ENCODE measurements around the gene RNF20.
A peak's percentile ranks its signal among the peaks of the same experiment; 100 is the strongest.
"Not testable (repeated sequence)": the region's sequence is repeated elsewhere in the genome, so short reads cannot be mapped to it uniquely, and the experiment has no call there.

RNF20 gene

GRCh38 chr9:101533334-101534204 lies at the start of gene RNF20:
Gene RNF20, plus strand, starts transcription at chr9:101533853. Its CDS starts 1,571 bp downstream, at chr9:101535424.
- peak; percentile 98 for DNase-seq

GRCh38 chr9:101484046-101484445 lies 49.6 kb upstream of the RNF20 start:
- DNase-seq, result no peak

GRCh38 chr9:101485924-101486692 lies 47.5 kb upstream of the RNF20 start:
- DNase-seq, result peak; percentile 49

GRCh38 chr9:101486693-101487442 lies 46.8 kb upstream of the RNF20 start:
- peak; percentile 69 for DNase-seq

GRCh38 chr9:101487443-101487840 lies 46.2 kb upstream of the RNF20 start:
- DNase-seq, result no peak

GRCh38 chr9:101495810-101496209 lies 37.8 kb upstream of the RNF20 start:
- DNase-seq, result no peak

- no peak for DNase-seq
These were observed 35.3 kb upstream of the RNF20 start for GRCh38 chr9:101498323-101498722.

GRCh38 chr9:101504188-101504587 lies 29.5 kb upstream of the RNF20 start:
- no peak for DNase-seq

GRCh38 chr9:101508211-101508610 lies 25.4 kb upstream of the RNF20 start:
- no peak for DNase-seq

- DNase-seq, result no peak
These were observed 24.1 kb upstream of the RNF20 start for GRCh38 chr9:101509572-101509971.

- DNase-seq, result no peak
These were observed 23.2 kb upstream of the RNF20 start for GRCh38 chr9:101510459-101510858.

- DNase-seq, result no peak
These were observed 22.6 kb upstream of the RNF20 start for GRCh38 chr9:101511009-101511408.

GRCh38 chr9:101512116-101512515 lies 21.5 kb upstream of the RNF20 start:
- no peak for DNase-seq

- no peak for DNase-seq
These were observed 20.3 kb upstream of the RNF20 start for GRCh38 chr9:101513351-101513750.

GRCh38 chr9:101514071-101514470 lies 19.6 kb upstream of the RNF20 start:
- DNase-seq, result no peak

- no peak for DNase-seq
These were observed 17.0 kb upstream of the RNF20 start for GRCh38 chr9:101516655-101517054.

- not testable (repeated sequence) for DNase-seq
These were observed 15.2 kb upstream of the RNF20 start for GRCh38 chr9:101518489-101518888.

- DNase-seq, result no peak
These were observed 9.3 kb upstream of the RNF20 start for GRCh38 chr9:101524371-101524770.

- DNase-seq, result no peak
These were observed 6.6 kb upstream of the RNF20 start for GRCh38 chr9:101527066-101527465.

GRCh38 chr9:101528015-101528414 lies 5.6 kb upstream of the RNF20 start:
- DNase-seq, result no peak

- peak; percentile 45 for DNase-seq
These were observed 3.5 kb upstream of the RNF20 start for GRCh38 chr9:101530076-101530711.

GRCh38 chr9:101536351-101536750 lies 2.7 kb downstream of the RNF20 start:
- DNase-seq, result no peak

GRCh38 chr9:101536938-101537337 lies 3.3 kb downstream of the RNF20 start:
- no peak for DNase-seq
